Endothelial cell of hepatic sinusoid (primary cell): ENCODE measurements around the gene OTUB2.

Experiments used
- in situ Hi-C: cut with HindIII; loops from 2 replicates; pipeline ENCODE4 v1.10.0; 2017; ENCODE audit warnings: low sequenced_read_pairs

OTUB2 gene

GRCh38 chr14:94038921-94039629 is 12.9 kb downstream of the OTUB2 start:
- in situ Hi-C loops: no loop called here

GRCh38 chr14:94040247-94040646 is 14.1 kb downstream of the OTUB2 start:
- in situ Hi-C loops: no loop called here

- in situ Hi-C loops: no loop called here
These were observed 14.7 kb downstream of the OTUB2 start for GRCh38 chr14:94040796-94041195.

DNA sequence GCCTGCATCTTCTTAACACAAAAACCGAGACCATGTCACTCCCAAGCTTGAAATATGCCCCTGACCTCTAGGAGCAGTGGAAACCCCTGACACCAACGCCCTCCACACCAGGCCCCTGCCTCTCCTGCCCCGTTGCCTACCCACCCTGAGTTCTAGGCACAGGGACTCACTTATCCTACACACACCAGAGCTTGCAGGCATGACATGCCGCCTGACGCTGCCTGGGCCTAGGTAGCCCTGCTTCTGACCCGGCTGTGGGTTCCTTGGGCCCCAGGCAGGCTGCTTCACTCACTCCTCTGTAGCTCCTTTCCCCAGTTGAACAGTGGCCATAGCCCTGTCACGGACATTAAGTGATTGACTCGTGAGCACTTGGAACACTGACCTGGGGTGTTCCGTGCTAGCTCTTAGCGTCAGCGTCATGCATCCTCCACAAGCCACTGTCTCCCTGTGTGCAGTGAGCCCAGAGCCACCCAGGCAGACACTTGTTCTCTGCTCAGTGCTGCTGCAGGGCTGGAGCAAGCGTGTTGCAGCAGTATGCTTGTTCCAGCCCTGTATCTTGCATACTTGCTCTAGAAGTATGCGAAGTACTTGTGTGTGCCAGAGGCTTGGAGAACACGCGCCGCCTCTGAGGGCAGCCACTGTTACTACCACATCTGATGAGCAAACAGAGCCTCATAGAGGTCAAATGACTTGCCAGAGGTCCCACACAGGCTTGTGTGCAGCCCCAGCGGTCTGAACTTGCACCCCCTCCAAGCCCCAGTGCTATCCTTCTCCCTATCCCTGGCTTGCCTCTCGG is 15.6 kb downstream of the OTUB2 start:
- in situ Hi-C loops: no loop called here

DNA sequence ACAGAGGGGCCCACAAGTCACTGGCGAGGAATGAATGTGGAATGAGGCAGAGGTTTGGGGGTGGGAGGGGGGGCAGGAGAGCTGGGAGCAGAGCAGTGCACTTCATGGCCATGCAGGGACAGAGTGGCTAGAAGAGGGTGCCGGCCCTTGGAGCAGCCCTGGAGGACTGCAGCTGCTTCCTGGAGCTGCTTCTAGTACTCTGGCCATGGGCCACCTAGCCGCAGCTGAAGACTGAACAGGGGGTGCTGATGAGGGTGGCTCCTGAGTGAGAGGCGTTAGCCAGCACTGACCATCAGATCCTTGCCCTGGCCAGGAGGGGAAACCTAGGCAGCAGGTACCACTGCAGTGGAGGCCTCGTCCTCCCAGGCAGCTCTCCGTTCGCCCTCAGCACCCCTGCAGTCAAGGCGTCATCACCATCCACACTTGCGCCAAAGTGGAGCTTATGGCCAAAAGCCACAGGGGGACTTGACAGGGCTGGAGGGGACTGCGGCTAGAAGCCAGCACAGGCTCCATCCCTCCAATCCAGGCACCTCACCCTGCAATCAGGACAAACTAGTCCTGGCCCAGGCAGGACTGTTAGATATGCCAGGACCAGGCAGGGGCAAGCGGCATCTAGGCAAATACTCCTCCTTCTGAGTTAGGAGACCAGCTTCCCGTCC is 16.4 kb downstream of the OTUB2 start:
- in situ Hi-C loops: no loop called here

DNA sequence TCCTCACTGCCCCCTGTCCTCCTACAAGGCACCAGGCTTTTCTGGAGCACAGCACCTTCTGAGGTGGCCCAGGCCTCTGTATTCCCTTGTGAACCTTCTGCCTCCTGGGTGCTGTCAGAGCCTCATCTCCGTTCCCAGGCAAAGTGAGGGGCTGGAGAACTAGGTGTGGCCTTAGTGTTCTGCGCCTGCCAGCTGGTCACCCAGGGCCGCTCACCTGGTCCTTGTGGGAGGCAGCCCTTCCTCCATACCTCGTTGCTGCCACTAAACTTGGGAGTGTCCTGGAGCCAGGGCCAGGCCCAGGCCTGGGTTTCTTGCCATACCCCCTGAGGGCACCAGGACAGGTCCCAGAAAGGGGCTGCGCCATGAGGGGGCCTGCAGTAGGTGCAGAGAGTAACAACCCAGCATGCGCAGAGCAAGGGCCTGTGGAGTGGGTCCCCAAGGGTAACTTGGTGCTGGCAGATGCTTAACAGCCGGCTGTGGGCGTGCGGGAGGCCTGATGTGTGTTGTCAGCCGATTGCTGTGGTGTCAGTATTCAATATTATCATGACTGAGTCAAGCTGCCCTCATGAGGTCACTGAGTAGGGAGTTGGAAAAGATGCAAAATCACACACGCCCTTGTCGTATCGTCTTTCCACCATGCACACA is 17.1 kb downstream of the OTUB2 start:
- in situ Hi-C loops: no loop called here

GRCh38 chr14:94043756-94044475 is 17.8 kb downstream of the OTUB2 start:
- in situ Hi-C loops: no loop called here

DNA sequence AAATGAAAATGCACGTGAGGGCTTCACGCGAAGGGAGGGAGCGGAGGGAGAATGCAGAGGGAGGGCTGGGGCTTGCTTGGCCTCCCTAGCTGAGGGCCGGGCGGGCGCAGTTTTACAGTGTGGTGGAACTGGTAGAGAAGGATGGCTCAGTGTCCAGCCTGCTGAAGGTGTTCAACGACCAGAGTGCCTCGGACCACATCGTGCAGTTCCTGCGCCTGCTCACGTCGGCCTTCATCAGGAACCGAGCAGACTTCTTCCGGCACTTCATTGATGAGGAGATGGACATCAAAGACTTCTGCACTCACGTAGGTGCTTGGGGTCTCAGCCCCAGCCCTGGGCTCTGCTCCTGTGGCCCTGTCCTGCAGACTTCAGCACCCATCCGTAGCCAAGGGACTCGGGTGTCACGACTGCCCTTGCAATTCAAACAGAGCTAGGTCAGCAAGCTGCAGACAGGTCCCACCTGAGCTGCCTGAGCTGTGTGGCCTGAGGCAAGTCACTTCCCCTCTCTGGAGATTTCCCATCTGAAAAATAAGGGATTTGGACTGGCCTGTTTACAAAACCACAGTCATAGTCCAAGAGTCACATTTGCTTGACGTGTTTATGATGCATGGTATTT is 18.4 kb downstream of the OTUB2 start:
- in situ Hi-C loops: no loop called here

GRCh38 chr14:94045101-94045500 is 19.0 kb downstream of the OTUB2 start:
- in situ Hi-C loops: no loop called here

- in situ Hi-C loops: no loop called here
These were observed 19.6 kb downstream of the OTUB2 start for GRCh38 chr14:94045563-94046345.

- in situ Hi-C loops: no loop called here
These were observed 20.6 kb downstream of the OTUB2 start for GRCh38 chr14:94046696-94047250.

DNA sequence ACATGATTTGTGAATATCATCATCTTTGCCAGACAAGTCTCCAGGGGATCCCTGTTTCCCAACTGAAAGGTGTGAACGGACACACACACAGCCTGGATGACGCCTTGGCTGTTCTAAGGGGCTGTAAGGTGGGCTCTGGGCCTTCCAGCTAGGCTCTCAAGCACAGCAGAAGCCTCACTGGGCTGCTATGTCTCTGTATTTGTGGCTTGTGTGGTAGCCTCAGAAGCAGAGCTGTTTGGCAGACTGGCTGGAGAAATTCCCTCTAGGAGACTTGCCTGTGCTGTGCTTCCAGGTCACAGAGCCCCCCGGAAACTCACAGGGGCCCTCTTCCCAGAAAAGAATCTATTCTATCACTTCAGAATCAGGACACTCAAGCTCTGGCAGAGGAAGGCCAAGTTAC is 21.4 kb downstream of the OTUB2 start:
- in situ Hi-C loops: no loop called here

DNA sequence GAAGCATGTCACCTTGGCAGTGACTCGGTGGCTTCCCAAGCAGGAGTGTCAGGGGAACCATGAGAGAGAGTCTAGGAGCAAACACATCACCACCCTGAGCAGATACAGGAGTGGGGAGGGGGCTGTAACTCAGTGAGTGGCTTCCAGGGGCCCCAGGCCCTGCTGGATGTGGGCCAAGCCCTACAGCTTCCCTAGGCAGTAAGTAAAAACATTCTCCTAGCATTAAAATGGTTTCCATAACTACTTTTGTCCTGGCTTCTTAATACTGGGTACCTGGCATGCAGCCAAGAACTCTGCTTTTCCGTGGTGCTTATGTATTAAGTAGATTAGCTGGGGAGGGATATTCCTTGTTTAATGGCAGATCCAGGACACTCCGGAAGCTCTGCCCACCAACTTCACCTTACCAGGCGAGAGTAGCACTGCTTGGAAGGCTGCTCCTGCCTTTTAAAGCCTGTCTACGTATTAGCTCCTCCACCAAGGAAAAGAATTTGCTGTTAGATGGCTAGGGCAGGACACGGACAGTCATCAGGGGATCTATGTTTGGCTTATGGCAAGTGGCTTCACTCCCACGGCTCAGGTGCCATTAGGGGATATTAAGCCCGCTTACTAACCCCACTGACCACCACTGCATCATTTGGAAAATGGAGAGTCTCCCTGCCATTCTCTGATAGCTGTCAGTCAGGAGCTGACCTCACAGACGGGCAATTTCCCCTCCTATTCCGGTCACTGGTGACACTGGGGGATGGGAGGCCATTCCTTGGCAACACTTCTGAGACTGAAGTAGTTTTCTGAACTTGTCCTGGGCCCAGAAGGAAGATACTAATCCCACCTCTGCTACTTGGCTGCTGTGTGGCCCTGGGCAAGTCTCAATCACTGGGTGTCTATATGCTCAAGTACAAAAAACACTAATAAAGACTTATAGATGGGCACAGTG is 22.8 kb downstream of the OTUB2 start:
- in situ Hi-C loops: no loop called here

GRCh38 chr14:94049625-94050023 is 23.5 kb downstream of the OTUB2 start:
- in situ Hi-C loops: no loop called here

DNA sequence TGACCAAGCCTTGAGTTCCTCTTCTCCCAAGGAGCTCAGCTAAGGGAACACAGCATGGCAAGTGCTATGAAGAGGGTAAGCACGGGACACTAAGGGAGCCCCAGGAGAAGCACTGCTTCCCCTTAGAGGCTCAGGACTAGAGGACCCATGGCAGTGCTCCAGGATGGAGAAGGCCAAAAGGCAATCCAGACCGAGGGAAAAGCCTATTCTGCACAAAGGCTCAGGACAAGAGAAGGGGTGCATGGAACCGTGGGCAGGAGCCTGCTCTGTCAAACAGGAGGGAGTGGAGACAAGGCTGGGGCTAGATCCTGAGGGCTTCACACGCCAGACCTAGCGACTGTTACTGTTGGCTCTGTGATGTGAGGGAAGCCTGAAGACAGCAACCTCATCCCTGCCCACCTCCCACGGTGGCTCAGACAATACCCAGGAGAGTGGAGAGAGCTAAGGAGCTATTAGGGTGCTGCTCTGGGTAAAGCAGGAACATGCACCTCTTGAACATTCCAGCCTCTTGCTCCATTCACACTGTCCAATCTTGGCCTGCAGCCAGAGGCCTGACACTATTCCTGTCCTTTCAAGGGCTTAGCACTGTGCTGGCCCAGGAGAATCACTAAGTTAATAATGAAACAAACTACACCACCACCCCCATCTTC is 24.2 kb downstream of the OTUB2 start:
- in situ Hi-C loops: no loop called here

GRCh38 chr14:94051115-94051514 is 25.0 kb downstream of the OTUB2 start:
- in situ Hi-C loops: no loop called here

DNA sequence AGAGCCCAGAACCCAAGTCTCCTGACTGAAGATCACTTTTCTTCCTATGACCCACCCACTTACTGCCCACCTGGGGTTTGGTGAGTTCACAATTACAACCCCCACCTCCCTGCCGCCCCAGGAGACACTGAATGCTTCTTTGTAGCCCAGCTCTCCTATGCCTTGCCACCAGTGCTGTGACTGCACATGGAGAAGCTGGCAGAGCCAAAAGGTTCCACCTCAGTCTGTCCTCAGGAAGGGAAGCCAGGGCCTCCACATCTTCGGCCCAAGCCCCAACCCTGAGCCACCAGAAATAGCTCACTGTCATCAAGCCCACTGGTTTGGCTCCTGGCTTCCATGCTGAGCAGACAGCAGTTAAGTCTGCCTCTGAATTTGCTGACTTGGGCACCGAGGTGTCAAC is 25.6 kb downstream of the OTUB2 start:
- in situ Hi-C loops: no loop called here

- in situ Hi-C loops: no loop called here
These were observed 26.1 kb downstream of the OTUB2 start for GRCh38 chr14:94052199-94052598.
